ENCODE data around the gene CSNK2A1.

CSNK2A1 gene

GRCh38 chr20:431012-431904 is 112.3 kb downstream of the CSNK2A1 start:
- peak; percentile 30 for DNase-seq (ENCODE audit: low read depth, low spot score)

GRCh38 chr20:430091-430999 is 113.2 kb downstream of the CSNK2A1 start:
- DNase-seq (ENCODE audit: low read depth, low spot score) = no peak

- no peak for DNase-seq (ENCODE audit: low read depth, low spot score)
Observed at GRCh38 chr20:428658-429200, 114.9 kb downstream of the CSNK2A1 start.

- no peak for DNase-seq (ENCODE audit: low read depth, low spot score)
Observed at GRCh38 chr20:427849-428657, 115.5 kb downstream of the CSNK2A1 start.

GRCh38 chr20:427401-427800 is 116.2 kb downstream of the CSNK2A1 start:
- no peak for DNase-seq (ENCODE audit: low read depth, low spot score)

- DNase-seq (ENCODE audit: low read depth, low spot score) = no peak
Observed at GRCh38 chr20:426566-426965, 117.0 kb downstream of the CSNK2A1 start.

All from iPS DF 19.7 (cell line).